HG02852 (cell line): ENCODE data around the gene HSD3B2.

Source experiments
- ATAC-seq: cut with Tn5 transposase; IDR thresholded peaks from one replicate; pipeline ENCODE4 v1.9.1; 2021; ENCODE audit warnings: mild to moderate bottlenecking, moderate library complexity; ENCODE audit not compliant: unreplicated experiment

The HSD3B2 gene

GRCh38 chr1:119396982-119397381 lies 18.0 kb upstream of the HSD3B2 start:
- ATAC-seq = no peak

DNA sequence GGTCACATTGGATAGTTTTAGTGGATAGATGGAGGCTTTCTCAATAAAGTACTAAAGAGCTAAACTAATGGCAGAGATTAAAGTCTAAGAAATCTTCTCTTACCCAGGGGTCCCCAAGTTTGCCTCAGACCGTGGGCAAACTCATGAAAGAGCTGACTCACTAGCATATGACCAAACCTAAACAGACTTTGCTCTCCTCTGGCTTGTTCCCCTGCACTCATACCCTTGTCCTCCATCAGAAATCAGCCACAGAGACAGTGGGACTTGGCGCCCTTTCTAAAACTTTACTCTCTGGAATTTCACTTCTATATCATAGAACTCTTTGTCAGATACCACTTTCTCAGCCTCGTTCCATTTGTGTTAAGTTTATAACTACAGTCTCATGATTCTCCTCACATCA lies 17.0 kb upstream of the HSD3B2 start:
- no peak for ATAC-seq

DNA sequence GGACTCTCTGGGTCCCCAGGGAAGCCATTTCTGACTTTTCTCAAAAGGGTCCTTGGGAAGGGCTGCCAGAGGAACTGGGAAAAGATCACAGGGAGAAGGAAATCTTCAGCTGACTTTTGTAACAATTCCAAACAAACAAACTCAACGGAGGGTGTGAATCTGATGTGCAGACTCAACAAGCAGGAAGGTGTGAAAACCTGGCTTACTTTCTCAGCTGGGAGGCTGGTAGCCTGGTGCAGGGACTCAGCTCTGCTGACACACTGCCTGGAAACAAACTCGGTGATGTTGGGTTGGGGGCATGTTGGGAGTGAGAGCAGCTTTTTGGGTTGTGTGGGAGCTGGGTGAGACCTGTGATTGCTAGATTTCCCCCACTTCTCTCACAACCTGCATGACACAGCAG lies 10.2 kb upstream of the HSD3B2 start:
- ATAC-seq = no peak

DNA sequence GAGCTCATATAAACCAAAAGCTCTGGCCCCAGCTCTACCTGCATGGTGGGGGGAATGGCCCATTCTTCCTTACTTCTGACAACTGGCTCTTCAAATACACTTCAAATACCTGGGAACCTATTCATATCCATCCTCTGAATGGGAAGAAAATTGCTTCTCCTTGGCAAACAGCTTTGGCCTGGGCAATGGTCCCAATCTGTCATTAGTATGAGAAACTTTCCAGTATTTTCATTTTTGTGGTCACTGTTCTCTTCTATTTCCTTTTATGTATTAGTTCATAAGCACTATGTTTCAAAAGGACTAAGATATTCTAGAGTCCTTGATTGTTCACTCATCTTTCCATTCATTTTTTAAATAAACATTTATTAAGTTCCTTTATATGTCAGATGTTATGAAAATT lies 5.2 kb upstream of the HSD3B2 start:
- ATAC-seq = no peak

DNA sequence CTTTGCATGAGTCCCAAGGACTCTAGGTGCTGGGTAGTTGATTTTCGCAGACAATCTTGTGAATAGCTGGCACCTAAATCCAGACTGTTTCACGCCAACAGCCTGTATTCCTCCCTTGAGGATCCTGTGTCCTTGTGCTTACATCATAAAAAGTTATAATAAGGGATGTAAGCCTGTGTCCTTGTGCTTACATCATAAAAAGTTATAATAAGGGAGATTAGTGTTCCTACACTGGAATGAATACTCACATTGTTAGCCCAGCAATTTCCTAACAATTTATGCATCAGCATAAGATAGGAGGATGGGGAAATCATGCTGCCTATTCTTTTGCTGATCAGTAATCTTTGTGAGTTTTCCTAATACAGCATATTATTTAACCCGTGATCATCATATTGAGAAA lies 4.0 kb upstream of the HSD3B2 start:
- no peak for ATAC-seq

- no peak for ATAC-seq
These were observed 1.2 kb downstream of the HSD3B2 start for GRCh38 chr1:119416006-119416640.

- ATAC-seq = no peak
These were observed 4.2 kb downstream of the HSD3B2 start for GRCh38 chr1:119419109-119419508.

- ATAC-seq = no peak
These were observed 5.7 kb downstream of the HSD3B2 start for GRCh38 chr1:119420638-119421037.

- no peak for ATAC-seq
These were observed 7.7 kb downstream of the HSD3B2 start for GRCh38 chr1:119422631-119423030.

- no peak for ATAC-seq
These were observed 14.0 kb downstream of the HSD3B2 start for GRCh38 chr1:119428991-119429390.

- ATAC-seq = no peak
These were observed 14.7 kb downstream of the HSD3B2 start for GRCh38 chr1:119429687-119430086.

DNA sequence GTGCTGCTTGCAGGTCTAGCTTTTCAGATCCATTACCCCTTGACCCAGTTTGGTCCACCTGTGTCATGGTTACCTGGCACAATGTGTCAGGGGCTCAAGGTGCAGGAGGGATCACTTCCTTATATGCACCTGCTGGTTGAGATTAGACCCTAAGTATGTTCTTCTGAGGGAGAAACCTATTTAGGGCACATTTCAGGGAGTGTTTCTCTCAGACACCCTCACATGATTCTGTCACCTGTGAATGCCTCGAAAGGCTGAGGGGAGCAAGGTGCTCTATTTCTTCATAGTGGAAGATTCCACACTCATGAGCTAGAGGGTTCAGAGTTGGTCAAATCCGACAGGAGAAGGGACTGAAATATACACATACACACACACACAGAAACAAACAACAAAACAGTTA lies 15.5 kb downstream of the HSD3B2 start:
- no peak for ATAC-seq

DNA sequence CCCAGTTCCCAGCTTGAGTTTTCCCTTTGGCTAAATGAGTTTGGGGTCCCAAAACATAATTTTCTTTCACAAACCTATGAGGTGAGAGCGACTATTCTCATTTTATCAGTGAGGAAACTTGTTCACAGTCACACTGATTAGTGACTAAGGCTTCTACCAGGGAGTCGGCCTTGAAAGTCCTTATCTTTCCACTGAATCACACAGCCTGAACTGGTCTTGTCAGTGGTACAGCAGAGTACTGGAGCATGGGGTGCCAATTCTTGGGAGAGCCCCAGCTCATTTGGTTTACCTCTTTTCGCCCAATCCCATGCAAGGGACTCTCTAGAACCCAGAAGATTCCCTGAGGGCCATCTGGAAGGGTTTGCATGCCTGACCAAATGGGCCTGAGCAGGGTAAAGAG lies 16.9 kb downstream of the HSD3B2 start:
- no peak for ATAC-seq

GRCh38 chr1:119435052-119435451 lies 20.1 kb downstream of the HSD3B2 start:
- ATAC-seq = no peak

DNA sequence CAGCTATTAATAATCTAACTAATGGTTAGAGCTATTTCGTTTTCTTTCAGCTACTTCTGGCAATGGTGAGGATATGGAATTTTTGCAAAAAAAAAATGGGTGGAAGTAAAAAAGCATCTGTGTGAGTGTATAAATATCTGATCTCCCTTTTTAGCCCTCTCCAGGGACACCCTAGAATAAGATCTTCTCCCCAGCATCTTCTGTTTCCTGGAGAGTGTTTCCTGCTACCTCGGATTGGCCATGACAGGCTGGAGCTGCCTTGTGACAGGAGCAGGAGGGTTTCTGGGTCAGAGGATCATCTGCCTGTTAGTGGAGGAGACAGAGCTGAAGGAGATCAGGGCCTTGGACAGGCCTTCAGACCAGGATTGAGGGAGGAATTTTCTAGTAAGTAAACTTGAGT lies 23.8 kb downstream of the HSD3B2 start:
- no peak for ATAC-seq

GRCh38 chr1:119440721-119441307 lies 25.9 kb downstream of the HSD3B2 start:
- no peak for ATAC-seq

DNA sequence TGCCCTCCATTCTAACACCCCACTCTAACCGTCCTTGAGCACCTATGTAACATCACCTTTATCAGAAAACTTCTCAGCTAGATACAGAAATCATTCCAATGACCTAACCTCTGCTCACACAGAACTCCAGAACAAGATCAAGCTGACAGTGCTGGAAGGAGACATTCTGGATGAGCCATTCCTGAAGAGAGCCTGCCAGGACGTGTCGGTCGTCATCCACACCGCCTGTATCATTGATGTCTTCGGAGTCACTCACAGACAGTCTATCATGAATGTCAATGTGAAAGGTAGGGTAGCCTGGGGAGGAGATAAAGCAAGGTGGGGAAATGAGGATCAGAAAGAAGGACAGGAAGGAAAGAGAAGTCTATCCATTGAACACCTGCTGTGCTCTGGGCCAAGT lies 27.8 kb downstream of the HSD3B2 start:
- ATAC-seq = no peak

DNA sequence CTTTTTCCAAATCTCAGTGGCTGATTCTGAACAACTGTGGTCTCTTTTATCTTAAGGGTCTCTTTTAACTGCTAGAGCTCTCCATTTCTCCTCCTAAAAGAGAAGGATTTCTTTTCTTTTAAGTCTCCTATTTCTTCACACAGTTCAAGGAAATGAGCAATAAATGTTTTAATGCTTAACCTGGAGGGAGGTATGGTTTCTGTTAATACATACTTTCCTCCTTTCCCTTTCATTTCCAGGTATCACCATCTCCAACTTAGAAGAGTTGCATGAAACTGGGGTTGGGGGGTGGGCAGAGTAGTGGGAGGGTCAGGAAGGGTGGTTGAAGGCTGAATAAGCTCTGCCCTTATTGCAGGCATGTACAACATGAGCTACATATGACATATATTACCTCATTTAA lies 31.4 kb downstream of the HSD3B2 start:
- ATAC-seq = no peak

- ATAC-seq = no peak
These were observed 32.6 kb downstream of the HSD3B2 start for GRCh38 chr1:119447344-119448126.

DNA sequence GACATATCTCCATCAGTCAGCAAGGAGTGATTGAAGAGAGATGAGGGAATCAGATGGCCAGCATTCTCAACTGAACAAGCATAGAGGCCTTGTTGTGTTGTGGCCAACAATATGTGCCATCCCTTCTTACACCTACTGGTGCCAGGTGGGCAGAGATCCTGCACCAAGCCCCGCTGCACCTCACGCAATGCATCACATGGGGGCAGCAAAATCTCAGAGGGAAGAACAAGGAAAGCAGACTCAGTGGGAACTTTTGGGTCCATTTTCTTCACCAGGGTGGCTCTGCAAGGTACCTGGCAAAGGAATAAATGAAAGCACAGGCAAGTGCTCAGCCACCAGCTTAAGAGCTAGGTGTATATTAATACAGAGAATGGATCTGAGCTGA lies 33.2 kb downstream of the HSD3B2 start:
- ATAC-seq = no peak

DNA sequence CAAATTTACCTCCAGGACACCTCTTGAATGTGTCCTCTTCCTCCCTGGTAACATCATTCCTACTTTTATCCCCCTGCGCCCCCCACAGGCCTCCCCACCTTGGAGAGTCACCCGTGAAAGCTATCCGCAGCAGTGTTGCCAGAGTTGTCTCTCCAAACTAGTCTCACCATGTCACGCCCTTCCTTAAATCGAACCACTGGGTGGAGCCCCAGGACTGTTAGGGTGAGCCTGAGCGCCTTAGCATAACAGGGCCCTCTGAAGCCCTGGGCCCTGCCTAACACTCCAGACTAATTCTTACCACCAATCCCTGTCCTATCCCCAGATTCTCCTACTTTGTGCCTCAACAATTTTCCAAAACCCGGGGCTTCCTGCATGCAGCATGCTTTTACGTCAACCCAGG lies 35.0 kb downstream of the HSD3B2 start:
- ATAC-seq = no peak

GRCh38 chr1:119451158-119451557 lies 36.2 kb downstream of the HSD3B2 start:
- no peak for ATAC-seq
